Fibroblast of mammary gland (primary cell): ENCODE data around the gene ARIH1.
"Not testable (repeated sequence)": the region's sequence is repeated elsewhere in the genome, so short reads cannot be mapped to it uniquely, and the experiment has no call there.

Experiments
- DNase-seq: peaks from one replicate; pipeline ENCODE4 v3.0.0-alpha.2; 2010; ENCODE audit warnings: low read depth
- H3K4me3 ChIP-seq: 2 replicates; pipeline ENCODE4 v1.5.1; 2011; ENCODE audit warnings: low read depth, mild to moderate bottlenecking, low read length, moderate library complexity; ENCODE audit not compliant: control insufficient read depth
- CTCF ChIP-seq: conservative IDR thresholded peaks from 2 replicates; pipeline ENCODE4 v1.5.1; 2011; ENCODE audit warnings: low read depth, low read length, inconsistent platforms; ENCODE audit not compliant: control insufficient read depth, insufficient read depth

ARIH1 gene

GRCh38 chr15:72604794-72605193 is 130.7 kb downstream of the ARIH1 start:
- DNase-seq, result peak; percentile 3

GRCh38 chr15:72608084-72608483 is 134.0 kb downstream of the ARIH1 start:
- not testable (repeated sequence) for H3K4me3 ChIP-seq, DNase-seq

More at GRCh38 chr15:72604794-72605193, 130.7 kb downstream of the ARIH1 start:
- TF ChIP-seq CTCF, result no peak
- no peak overlapping the region for H3K4me3 ChIP-seq

- H3K4me3 ChIP-seq, result no peak overlapping the region
- no peak for TF ChIP-seq CTCF
- no peak for DNase-seq
These were observed 135.7 kb downstream of the ARIH1 start for GRCh38 chr15:72609862-72610261.

DNA sequence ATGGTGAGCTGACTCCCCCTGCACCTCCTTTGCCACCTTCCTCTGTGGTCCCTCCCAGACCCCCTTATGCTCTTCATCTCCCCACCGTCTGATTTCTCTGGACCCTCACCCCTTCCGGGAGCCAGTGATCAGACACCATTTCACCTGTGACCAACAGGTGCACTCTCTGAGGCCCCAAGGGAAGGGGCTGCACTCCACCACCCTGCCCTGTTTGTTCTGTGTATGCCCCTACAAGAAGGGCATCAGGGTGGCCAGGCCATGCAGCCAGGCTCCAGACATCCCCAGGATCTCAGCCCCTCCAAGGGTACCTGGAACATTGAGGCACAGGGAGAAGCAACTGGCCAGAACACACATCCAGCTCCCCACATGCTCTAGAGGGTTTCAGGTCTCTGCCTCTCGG is 138.2 kb downstream of the ARIH1 start:
- DNase-seq, result not testable (repeated sequence)

GRCh38 chr15:72614810-72615532 is 140.8 kb downstream of the ARIH1 start:
- no peak for TF ChIP-seq CTCF
- no peak overlapping the region for H3K4me3 ChIP-seq
- no peak for DNase-seq

More for the DNA sequence above, 138.2 kb downstream of the ARIH1 start:
- H3K4me3 ChIP-seq, result not testable (repeated sequence)

- not testable (repeated sequence) for DNase-seq, H3K4me3 ChIP-seq
These were observed 141.6 kb downstream of the ARIH1 start for GRCh38 chr15:72615533-72616233.

- no peak for TF ChIP-seq CTCF
- no peak overlapping the region for H3K4me3 ChIP-seq
- DNase-seq, result no peak
These were observed 142.5 kb downstream of the ARIH1 start for GRCh38 chr15:72616491-72617210.

DNA sequence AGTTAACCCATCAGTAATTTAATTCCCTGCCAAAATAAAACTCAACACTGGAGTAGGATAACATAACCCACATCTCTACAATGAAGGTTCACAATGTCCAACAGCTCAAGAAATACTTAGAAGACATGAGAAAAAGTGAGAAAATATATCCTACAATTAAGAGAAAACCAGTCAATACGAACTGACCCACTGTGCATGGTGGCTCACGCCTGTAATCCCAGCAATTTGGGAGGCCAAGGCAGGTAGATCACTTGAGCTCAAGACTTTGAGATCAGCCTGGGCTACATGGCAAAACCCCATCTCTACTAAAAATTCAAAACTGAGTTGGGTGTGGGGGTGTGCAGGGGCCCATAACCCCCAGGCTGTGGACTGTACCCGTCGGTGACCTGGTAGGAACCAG is 149.7 kb downstream of the ARIH1 start:
- not testable (repeated sequence) for DNase-seq, H3K4me3 ChIP-seq

- not testable (repeated sequence) for DNase-seq, H3K4me3 ChIP-seq
These were observed 152.0 kb downstream of the ARIH1 start for GRCh38 chr15:72626153-72626552.
